Heart left ventricle (tissue), 13 donors: ENCODE results near the gene LRP5.

ENCODE experiments used
- CTCF ChIP-seq, 12 donors: fragments of 200-600 bp; sonication (generic) in 4 of 12; IDR thresholded peaks; one replicate each; pipeline versions ENCODE4 v1.5.0 to v1.8.0; 2018 to 2022; ENCODE audit warnings: antibody characterized with exemption in 12 of 12, mild to moderate bottlenecking in 5 of 12
- POLR2A ChIP-seq, 2 donors: fragments of 450-650 bp; IDR thresholded peaks; one replicate each; pipeline ENCODE4 v1.6.1; 2017; ENCODE audit warnings: antibody characterized with exemption in 2 of 2, mild to moderate bottlenecking in 2 of 2, moderate library complexity in 2 of 2
- donor health status: ischemic (EF 13 %, LVEDD 7.1; RV severe dilation, severe dysfunction).
- donor health status: DM: no; HTN: yes; CAD: no.
- donor health status: DM: no; HTN: no; CAD: no.
- donor health status: ischemic (EF 25% LVEDD 6.9; RV normal size, moderate dysfunction).
- donor health status: ischemic (EF 25% LVEDD 5.7; RV mildly dilated, moderate dysfunction).
- donor health status: ischemic (EF 35%, LVEDD 5.7; RV mildly dilated, moderate dysfunction).
- donor health status: nonischemic (EF 11% LVEDD 7.7; RV severe dilation, severe dysfunction).
- donor health status: DM: yes; HTN: yes; CAD: no.
- donor health status: PGD.
- donor health status: ischemic (EF 29% LVEDD 5.4; RV normal size, mild dysfunction).
- donor health status: nonischemic (EF 23%, LVEDD 6.1; RV moderate dilation, normal function).

GRCh38 chr11:68312117-68312779 is at the start of gene LRP5:
- TF ChIP-seq POLR2A (IDR thresholded peaks at IDR 0.05): no peak
- no peak for TF ChIP-seq CTCF (IDR thresholded peaks at IDR 0.05)
